BJ (cell line): ENCODE measurements around the gene PRKCD. TPM values are rescaled to one million over a fixed set of nuclear protein-coding genes. Genes with fewer than 3 reads are reported as not detected.

ENCODE experiments used
- CTCF ChIA-PET: fragments of 350-600 bp; formaldehyde crosslinking; extraction: SDS; loops from one replicate; lab custom pipeline; 2021; ENCODE audit warnings: antibody characterized with exemption, inconsistent platforms; lab: Yijun Ruan, JAX
- POLR2A ChIA-PET: fragments of 300-600 bp; sonication (Branson Sonifier 250); formaldehyde crosslinking; extraction: SDS; loops from one replicate; lab custom pipeline; 2021; ENCODE audit warnings: antibody characterized with exemption; lab: Charles Lee
- DNase-seq: peaks from one replicate; pipeline ENCODE4 v3.0.0-alpha.2; 2011; ENCODE audit warnings: low read depth
- H3K27me3 ChIP-seq: 2 replicates; pipeline ENCODE4 v1.6.0; 2011; ENCODE audit warnings: low read length; ENCODE audit not compliant: control insufficient read depth, insufficient read depth
- H3K36me3 ChIP-seq: 2 replicates; pipeline ENCODE4 v1.5.1; 2011; ENCODE audit warnings: low read length; ENCODE audit not compliant: control insufficient read depth, insufficient read depth
- H3K4me3 ChIP-seq: 2 replicates; pipeline ENCODE4 v1.5.1; 2011; ENCODE audit warnings: low read depth, mild to moderate bottlenecking, control low read depth, low read length
- CTCF ChIP-seq: IDR thresholded peaks from 2 replicates; pipeline ENCODE4 v1.5.1; 2011; ENCODE audit warnings: low read depth, mild to moderate bottlenecking, control low read depth, inconsistent platforms, low read length, moderate library complexity; ENCODE audit not compliant: insufficient read depth
- polyA plus RNA-seq: library from polyadenylated mRNA; depleted of rRNA; stranded (reverse); fragments of >200 nt; gene quantifications from 2 replicates; pipeline ENCODE4 v1.2.3, GENCODE V29; 2011

Gene PRKCD
- polyA plus RNA-seq, 1 experiment: 33.5 TPM

GRCh38 chr3:53184701-53185100 lies 23.7 kb downstream of the PRKCD start:
- H3K4me3 ChIP-seq: no peak overlapping the region
- no peak for DNase-seq
- no peaks in the 10 kb centered on the region for H3K27me3 ChIP-seq
- ChIA-PET POLR2A (no interaction called here), CTCF (interaction anchor here (1.4 to 4.5 kb wide), 2 partner anchors 11 to 50 kb away, joined by 6 to 20 read pairs; no protein-coding TSS in a partner anchor)
- TF ChIP-seq CTCF: no peak
- peaks cover 30% of the 10 kb centered on the region for H3K36me3 ChIP-seq

- Histone ChIP-seq H3K36me3 (peaks cover 30% of the 10 kb centered on the region), H3K27me3 (no peaks in the 10 kb centered on the region), H3K4me3 (no peak overlapping the region)
- POLR2A ChIA-PET: no interaction called here
- CTCF ChIA-PET: interaction anchor here (1.4 to 4.5 kb wide), 2 partner anchors 10 to 51 kb away, joined by 6 to 20 read pairs; no protein-coding TSS in a partner anchor
- no peak for DNase-seq
- TF ChIP-seq CTCF: no peak
These were observed 24.9 kb downstream of the PRKCD start for GRCh38 chr3:53185761-53186465.

GRCh38 chr3:53186726-53187125 lies 25.7 kb downstream of the PRKCD start:
- no peak overlapping the region for H3K4me3 ChIP-seq
- no peak for DNase-seq
- ChIA-PET CTCF (interaction anchor here (0.8 to 1.7 kb wide), 2 partner anchors 9 to 72 kb away, joined by 3 to 8 read pairs; no protein-coding TSS in a partner anchor), POLR2A (no interaction called here)
- H3K36me3 ChIP-seq: peaks cover 25% of the 10 kb centered on the region
- H3K27me3 ChIP-seq: no peaks in the 10 kb centered on the region
- TF ChIP-seq CTCF: no peak

GRCh38 chr3:53187430-53187829 lies 26.4 kb downstream of the PRKCD start:
- no peak for TF ChIP-seq CTCF
- ChIA-PET POLR2A (no interaction called here), CTCF (interaction anchor here (0.8 to 1.7 kb wide), 3 partner anchors 9 to 73 kb away, joined by 3 to 8 read pairs (median 3); no protein-coding TSS in a partner anchor)
- no peaks in the 10 kb centered on the region for H3K27me3 ChIP-seq
- H3K4me3 ChIP-seq: no peak overlapping the region
- no peak for DNase-seq
- H3K36me3 ChIP-seq: peaks cover 25% of the 10 kb centered on the region

- ChIA-PET CTCF (interaction anchor here (0.7 to 1.7 kb wide), 3 partner anchors 8 to 71 kb away, joined by 3 to 8 read pairs (median 3); no protein-coding TSS in a partner anchor), POLR2A (no interaction called here)
- no peak for TF ChIP-seq CTCF
- H3K36me3 ChIP-seq: peaks cover 23% of the 10 kb centered on the region
- no peaks in the 10 kb centered on the region for H3K27me3 ChIP-seq
- DNase-seq: no peak
- no peak overlapping the region for H3K4me3 ChIP-seq
These were observed 27.2 kb downstream of the PRKCD start for GRCh38 chr3:53188136-53188685.
